ENCODE results near the gene MYL7.

Gene MYL7

DNA sequence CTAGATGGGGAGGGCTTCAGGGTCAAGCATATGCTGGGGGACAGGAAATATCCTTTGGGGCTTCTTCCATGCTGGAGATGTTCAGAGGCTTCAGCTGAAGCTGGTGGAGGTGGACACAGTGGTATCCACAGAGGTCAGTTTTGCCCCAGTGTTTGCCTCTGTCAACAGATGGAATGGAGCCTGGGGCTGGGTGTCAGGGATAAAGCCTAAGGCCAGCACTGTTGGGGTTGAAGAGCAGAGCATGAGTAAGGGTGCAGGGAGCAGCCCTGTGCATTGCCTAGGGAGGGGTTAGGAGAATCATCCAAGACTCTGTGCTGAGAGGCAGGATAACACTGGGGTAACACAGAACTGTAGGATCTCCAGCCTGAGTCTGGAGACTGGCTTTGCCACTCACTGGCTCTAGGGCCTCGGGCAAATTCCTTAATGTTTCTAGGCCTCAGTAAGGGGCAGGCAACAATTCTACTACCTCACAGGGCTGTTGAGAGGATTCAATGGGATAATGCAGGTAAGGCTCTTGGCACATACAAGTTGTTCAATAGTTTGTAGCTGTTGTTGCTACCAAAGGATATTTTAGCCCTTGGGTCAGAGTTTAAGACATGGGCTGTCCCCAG, 21.8 kb upstream of the MYL7 start:
- no peak overlapping the region for H3K4me3 ChIP-seq (ENCODE audit: low read length)
- H3K9ac ChIP-seq (ENCODE audit: low read length), result no peak overlapping the region
- no peaks in the 10 kb centered on the region for H3K9me3 ChIP-seq (ENCODE audit: control insufficient read depth, low read length)
- no peaks in the 10 kb centered on the region for H3K27me3 ChIP-seq (ENCODE audit: control insufficient read depth, insufficient read depth, low read length)
- H3K36me3 ChIP-seq (ENCODE audit: control insufficient read depth, insufficient read depth, low read length), result no peaks in the 10 kb centered on the region
- no peaks in the 10 kb centered on the region for H3K4me1 ChIP-seq (ENCODE audit: control insufficient read depth, insufficient read depth, low read length)

DNA sequence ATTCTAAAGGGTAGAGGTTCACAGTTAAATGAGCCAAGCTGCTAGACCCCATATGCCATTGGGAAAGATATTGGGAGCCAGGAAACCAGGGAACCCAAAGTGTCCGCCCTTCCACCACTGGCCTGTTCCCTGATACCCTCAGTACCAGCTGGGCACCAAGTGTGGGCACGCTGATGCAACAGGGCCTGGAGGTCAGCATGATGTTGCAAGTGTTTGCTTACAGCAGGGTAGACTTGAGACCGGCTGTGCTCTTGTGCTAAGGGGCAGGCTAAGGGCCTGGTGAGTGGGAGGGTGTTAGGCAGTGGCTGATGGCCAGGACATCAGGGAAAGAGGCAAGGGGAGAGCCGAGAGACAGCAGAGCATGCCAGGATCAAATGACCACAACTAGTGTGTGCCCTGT, 21.0 kb upstream of the MYL7 start:
- Histone ChIP-seq H3K27me3 (ENCODE audit: control insufficient read depth, insufficient read depth, low read length) (no peaks in the 10 kb centered on the region), H3K4me3 (ENCODE audit: low read length) (no peak overlapping the region), H3K36me3 (ENCODE audit: control insufficient read depth, insufficient read depth, low read length) (no peaks in the 10 kb centered on the region), H3K9ac (ENCODE audit: low read length) (no peak overlapping the region), H3K9me3 (ENCODE audit: control insufficient read depth, low read length) (no peaks in the 10 kb centered on the region), H3K4me1 (ENCODE audit: control insufficient read depth, insufficient read depth, low read length) (no peaks in the 10 kb centered on the region)

DNA sequence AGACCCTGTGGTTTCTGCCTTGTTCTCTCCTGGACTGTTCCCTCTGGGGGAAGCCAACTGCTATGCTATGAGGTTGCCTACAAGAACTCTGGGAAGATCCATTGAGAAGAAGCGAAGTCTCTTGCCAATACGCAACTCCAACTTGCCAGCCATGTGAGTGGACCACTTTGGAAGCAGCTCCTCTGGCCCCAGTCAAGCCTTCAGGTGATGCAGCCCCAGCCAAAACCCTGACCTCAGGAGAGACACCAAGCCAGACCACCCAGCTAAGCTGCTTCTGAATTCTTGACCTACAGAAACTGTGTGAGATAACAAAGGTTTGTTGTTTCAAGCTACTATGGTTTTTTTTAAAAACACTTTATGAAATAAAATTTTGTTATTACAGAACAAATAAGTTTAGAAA, 20.2 kb upstream of the MYL7 start:
- Histone ChIP-seq H3K4me3 (ENCODE audit: low read length) (no peak overlapping the region), H3K9me3 (ENCODE audit: control insufficient read depth, low read length) (no peaks in the 10 kb centered on the region), H3K4me1 (ENCODE audit: control insufficient read depth, insufficient read depth, low read length) (no peaks in the 10 kb centered on the region), H3K27me3 (ENCODE audit: control insufficient read depth, insufficient read depth, low read length) (no peaks in the 10 kb centered on the region), H3K36me3 (ENCODE audit: control insufficient read depth, insufficient read depth, low read length) (no peaks in the 10 kb centered on the region), H3K9ac (ENCODE audit: low read length) (no peak overlapping the region)

DNA sequence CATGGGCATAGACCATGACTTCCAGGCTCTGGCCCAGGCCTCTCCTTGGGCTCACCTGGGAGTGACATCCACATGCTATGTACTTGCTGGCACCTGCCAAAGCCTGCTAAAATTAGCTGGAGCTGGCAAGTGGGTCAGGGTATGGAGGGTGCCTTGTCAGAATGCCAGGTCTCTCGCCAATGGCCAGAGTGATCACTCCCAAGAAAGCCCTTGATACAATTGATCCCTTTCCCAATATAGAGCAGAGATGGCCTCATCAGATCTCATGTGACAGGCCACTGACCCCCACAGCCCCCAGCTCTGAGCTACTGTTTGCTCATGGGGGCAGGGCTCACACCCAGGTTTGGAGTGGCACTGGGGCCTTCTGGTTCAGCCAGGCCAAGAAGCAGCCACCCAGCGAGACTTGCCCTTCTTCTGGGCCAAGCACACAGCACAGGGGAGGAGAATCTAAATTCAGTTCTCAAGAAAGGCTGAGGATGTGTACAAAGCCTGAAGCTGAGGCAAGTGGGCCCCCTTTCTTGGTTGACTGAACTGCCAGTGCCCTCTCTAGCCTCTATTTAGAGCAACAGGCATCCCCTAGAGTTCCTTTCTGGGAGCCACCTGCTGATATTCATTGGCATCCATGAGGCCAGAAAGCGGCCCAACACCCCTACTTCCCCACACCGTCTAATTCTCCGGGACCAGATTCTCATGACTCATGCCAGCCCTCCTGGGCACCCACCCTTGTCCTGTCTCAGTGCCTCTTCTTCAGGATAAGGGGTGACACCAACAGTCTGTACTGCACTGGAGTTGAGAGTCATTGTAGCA, 18.9 kb upstream of the MYL7 start:
- Histone ChIP-seq H3K27me3 (ENCODE audit: control insufficient read depth, insufficient read depth, low read length) (no peaks in the 10 kb centered on the region), H3K9ac (ENCODE audit: low read length) (no peak overlapping the region), H3K36me3 (ENCODE audit: control insufficient read depth, insufficient read depth, low read length) (no peaks in the 10 kb centered on the region), H3K4me1 (ENCODE audit: control insufficient read depth, insufficient read depth, low read length) (no peaks in the 10 kb centered on the region), H3K4me3 (ENCODE audit: low read length) (no peak overlapping the region), H3K9me3 (ENCODE audit: control insufficient read depth, low read length) (no peaks in the 10 kb centered on the region)

DNA sequence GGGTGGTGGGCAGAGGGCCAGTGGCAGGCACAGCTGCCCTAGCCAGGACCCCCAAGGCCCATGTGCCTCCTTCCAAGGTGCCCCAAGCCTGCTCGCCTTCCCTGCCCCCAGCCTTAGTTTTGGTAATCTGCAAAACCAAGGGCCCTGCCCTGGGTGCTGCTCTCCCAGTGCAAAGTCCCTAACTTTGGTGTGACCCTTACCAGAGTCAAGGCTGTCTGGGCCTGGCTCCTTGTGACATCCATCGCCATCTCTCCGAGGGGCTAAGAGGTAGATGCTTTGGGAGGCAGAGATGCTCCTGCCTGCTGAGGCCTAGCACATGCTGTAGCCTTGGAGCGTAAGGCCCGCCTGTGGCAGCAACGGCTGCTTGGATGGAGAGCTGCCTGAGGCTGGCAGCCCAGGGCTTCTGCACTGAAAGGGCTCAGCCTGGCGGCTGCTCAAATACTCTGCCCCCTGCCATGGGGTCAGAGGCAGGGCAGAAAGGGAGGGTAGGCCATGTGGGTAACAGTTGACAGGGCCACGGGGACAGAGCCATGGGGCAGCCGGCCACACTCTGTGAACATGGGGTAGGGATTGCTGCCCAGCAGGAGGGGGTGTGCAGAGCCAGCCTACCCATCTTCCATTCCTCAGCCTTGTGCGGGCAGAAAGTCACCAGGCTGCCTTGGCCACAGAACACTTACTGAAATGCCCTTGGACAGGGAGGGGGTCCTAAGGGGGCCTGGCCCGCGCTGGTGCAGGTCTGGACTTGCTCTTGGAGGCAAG, 17.9 kb upstream of the MYL7 start:
- Histone ChIP-seq H3K4me1 (ENCODE audit: control insufficient read depth, insufficient read depth, low read length) (no peaks in the 10 kb centered on the region), H3K9ac (ENCODE audit: low read length) (no peak overlapping the region), H3K4me3 (ENCODE audit: low read length) (no peak overlapping the region), H3K36me3 (ENCODE audit: control insufficient read depth, insufficient read depth, low read length) (no peaks in the 10 kb centered on the region), H3K27me3 (ENCODE audit: control insufficient read depth, insufficient read depth, low read length) (no peaks in the 10 kb centered on the region), H3K9me3 (ENCODE audit: control insufficient read depth, low read length) (no peaks in the 10 kb centered on the region)

DNA sequence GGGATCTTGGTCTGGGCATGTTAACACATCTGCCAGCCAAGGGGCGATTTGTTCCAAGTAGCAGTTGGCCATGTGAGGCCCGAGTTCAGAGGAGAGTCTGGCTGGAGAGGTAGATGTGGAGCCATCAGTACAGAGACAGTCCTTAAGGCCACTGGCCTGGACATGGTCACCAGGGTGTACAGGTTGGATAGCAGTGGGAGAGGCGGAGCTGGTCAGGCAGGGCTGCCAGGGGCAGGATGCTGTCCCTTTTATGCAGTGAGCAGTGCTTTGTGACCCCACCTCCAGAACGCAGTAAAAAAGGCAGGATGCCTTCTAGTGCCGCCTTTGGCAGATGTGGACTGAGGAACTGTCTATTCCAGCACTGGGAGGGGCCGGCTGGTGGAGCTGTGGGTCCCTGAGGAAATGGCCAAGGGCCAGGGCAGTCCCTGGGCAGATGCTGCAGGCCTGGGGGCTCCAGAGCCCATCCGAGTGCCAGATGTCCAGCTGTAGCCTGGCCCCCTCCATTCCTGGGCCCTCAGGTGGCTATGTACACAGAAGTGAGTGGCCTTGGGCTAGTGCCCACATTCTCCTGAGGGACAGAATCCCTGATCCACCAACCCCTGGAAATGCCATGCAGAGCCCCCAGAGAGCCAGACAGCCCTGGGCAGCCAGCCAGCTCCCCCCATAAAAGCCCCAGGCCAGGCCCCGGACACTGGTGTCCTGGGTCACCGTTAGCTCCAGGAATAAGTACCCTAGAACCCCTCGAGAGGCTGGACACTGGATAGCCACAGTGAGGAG, 17.2 kb upstream of the MYL7 start:
- H3K27me3 ChIP-seq (ENCODE audit: control insufficient read depth, insufficient read depth, low read length), result no peaks in the 10 kb centered on the region
- no peak overlapping the region for H3K9ac ChIP-seq (ENCODE audit: low read length)
- no peaks in the 10 kb centered on the region for H3K36me3 ChIP-seq (ENCODE audit: control insufficient read depth, insufficient read depth, low read length)
- no peak overlapping the region for H3K4me3 ChIP-seq (ENCODE audit: low read length)
- no peaks in the 10 kb centered on the region for H3K4me1 ChIP-seq (ENCODE audit: control insufficient read depth, insufficient read depth, low read length)
- H3K9me3 ChIP-seq (ENCODE audit: control insufficient read depth, low read length), result no peaks in the 10 kb centered on the region

DNA sequence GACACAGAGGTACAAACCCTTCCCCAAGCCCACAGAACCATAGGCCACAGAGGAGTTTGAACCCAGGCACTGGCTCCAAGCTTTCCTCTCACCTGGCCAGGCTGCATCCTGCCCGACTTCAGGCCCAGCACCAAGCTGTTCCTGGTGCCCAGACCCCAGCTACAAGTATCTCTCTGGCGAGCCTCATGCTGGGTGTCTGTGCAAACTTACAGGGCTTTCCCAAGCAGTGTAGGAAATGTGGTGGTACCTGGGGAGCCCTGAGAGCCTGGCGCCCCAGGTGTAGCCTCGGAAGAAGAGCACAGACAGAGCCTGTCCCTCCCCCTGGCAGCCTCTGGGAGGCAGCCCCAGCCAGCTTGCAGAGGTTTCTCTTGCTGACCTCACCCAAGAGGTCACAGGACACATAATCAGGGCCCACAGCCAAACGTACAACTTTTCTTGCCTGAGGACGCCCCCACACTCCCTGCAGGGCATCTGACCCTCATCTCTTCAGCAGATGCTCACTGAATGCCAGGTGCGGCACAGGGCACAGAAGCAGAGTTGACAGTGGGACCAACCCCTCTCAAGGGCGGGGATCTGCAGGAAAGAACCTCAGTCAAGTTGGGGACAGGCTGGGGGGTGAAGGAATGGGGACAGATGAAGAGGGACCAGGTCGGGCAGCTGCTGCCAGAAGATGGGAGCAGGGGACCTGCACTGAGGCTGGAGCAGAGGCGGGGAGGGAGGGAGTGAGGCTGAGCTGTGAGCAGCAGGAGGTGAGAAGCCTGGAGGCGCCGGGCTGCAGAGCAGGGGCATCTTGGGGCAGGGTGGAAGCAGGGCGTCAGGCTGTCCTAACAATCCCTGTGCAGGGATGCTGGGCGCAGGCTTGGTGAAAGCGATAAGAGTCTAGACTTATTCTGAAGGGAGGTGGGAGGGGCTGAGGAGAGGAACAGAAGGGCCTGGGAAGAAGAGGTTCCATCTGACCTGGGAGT, 16.3 kb upstream of the MYL7 start:
- H3K4me1 ChIP-seq (ENCODE audit: control insufficient read depth, insufficient read depth, low read length), result no peaks in the 10 kb centered on the region
- H3K9me3 ChIP-seq (ENCODE audit: control insufficient read depth, low read length), result no peaks in the 10 kb centered on the region
- H3K36me3 ChIP-seq (ENCODE audit: control insufficient read depth, insufficient read depth, low read length), result no peaks in the 10 kb centered on the region
- no peaks in the 10 kb centered on the region for H3K27me3 ChIP-seq (ENCODE audit: control insufficient read depth, insufficient read depth, low read length)
- H3K4me3 ChIP-seq (ENCODE audit: low read length), result no peak overlapping the region
- no peak overlapping the region for H3K9ac ChIP-seq (ENCODE audit: low read length)

DNA sequence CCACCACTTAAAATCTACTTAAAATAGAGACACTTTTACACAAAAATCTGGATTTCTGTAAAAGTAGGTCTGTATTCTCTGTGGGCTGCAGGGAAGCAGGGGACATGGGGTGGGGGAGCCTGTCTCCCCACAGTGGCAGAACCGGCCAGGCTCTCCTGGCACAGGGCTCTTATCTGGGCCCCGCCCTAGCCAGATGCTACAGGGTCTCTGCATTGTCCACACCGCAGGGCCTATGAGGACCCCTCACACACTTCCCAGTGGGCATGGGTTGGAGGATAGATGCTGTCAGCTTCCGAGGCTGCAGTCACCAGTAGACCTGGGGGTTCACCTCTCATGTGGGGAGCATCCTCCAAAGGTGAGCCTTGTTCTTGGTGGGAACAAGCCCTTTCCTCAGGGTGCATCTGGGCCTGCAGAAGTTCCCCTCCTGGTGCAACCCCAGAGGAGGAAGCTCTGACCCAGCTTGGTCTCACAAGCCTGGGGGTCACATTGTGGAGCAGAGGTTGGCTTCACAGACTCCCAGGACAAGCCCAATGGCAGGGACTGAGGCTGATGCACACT, 15.4 kb upstream of the MYL7 start:
- no peaks in the 10 kb centered on the region for H3K27me3 ChIP-seq (ENCODE audit: control insufficient read depth, insufficient read depth, low read length)
- H3K4me1 ChIP-seq (ENCODE audit: control insufficient read depth, insufficient read depth, low read length), result no peaks in the 10 kb centered on the region
- H3K9me3 ChIP-seq (ENCODE audit: control insufficient read depth, low read length), result no peaks in the 10 kb centered on the region
- H3K36me3 ChIP-seq (ENCODE audit: control insufficient read depth, insufficient read depth, low read length), result no peaks in the 10 kb centered on the region
- no peak overlapping the region for H3K9ac ChIP-seq (ENCODE audit: low read length)
- no peak overlapping the region for H3K4me3 ChIP-seq (ENCODE audit: low read length)

DNA sequence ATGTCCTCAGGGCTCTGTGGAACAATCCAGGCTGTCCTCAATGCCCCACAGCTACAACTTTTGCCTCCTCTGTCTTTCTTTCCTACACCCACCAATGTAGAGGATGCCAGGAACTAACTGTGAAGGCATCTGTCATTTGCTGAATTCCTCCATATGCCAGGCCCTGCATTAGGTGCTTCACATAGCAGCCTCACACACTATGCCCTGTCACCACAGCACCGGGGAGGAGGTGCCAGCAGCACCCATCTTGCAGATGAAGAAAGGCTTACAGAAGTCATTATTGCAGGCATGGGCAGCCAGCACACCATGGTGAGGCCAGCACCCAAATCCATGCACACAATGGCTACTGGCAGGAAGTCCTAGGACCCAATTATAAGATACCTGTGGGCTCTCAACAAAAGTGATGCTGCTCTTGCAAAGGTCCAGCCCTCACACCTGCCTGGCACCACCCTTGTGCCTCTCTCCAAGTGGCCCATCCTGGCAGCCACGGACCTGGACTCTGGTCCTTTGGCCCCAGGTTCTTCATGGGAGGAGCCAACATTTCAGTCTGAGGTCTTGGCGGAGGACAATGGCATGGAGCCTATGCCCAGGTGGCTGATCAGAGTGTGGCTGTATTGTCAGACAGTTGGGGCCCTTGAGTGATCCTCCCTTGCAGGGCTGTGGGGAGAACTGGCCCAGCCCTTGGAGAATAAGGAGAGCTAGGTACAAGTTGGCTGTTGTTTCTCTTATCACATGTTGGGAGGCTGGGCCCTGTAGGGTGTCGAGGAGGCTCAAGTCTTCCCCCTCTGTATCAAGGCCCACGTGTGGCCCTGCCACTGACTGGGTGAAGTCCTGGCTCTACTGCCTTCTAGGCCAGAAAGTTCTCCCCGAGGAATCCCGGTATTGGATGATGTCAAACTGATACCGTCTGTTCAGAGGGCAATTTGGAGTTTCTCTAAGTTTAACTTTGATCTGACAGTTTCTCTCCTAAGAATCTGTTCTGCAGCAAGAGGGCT, 14.4 kb upstream of the MYL7 start:
- Histone ChIP-seq H3K4me3 (ENCODE audit: low read length) (no peak overlapping the region), H3K36me3 (ENCODE audit: control insufficient read depth, insufficient read depth, low read length) (no peaks in the 10 kb centered on the region), H3K9ac (ENCODE audit: low read length) (no peak overlapping the region), H3K27me3 (ENCODE audit: control insufficient read depth, insufficient read depth, low read length) (no peaks in the 10 kb centered on the region), H3K4me1 (ENCODE audit: control insufficient read depth, insufficient read depth, low read length) (no peaks in the 10 kb centered on the region), H3K9me3 (ENCODE audit: control insufficient read depth, low read length) (no peaks in the 10 kb centered on the region)

DNA sequence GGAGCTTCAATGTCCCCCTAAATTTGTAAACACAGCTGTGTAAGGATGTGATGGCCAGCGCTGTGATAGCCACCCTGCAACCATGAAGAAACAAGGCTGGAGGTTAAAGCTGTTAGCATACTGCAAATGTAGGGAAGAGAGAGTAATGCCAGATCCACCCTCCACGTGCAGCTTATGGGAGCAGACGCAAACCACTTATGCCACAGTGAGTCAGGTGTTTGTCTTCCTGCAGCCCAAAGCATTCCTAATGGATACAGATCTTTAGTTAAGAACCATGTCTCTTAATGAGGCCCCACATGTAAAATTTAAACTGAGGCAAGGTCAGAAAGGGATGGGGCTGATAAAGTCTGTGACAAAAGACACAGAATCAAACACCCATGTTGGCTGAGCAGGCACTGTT, 13.6 kb upstream of the MYL7 start:
- H3K4me3 ChIP-seq (ENCODE audit: low read length), result no peak overlapping the region
- H3K36me3 ChIP-seq (ENCODE audit: control insufficient read depth, insufficient read depth, low read length), result no peaks in the 10 kb centered on the region
- H3K4me1 ChIP-seq (ENCODE audit: control insufficient read depth, insufficient read depth, low read length), result no peaks in the 10 kb centered on the region
- H3K9ac ChIP-seq (ENCODE audit: low read length), result no peak overlapping the region
- H3K9me3 ChIP-seq (ENCODE audit: control insufficient read depth, low read length), result no peaks in the 10 kb centered on the region
- no peaks in the 10 kb centered on the region for H3K27me3 ChIP-seq (ENCODE audit: control insufficient read depth, insufficient read depth, low read length)

Measured in mucosa of stomach (tissue), 1 donor.